Uterus (tissue), 4 donors: ENCODE data around the gene TMEM132C. TPM values are rescaled to one million over a fixed set of nuclear protein-coding genes. Genes with fewer than 3 reads are reported as not detected.
A peak's percentile ranks its signal among the peaks of the same experiment; 100 is the strongest.

Experiments
- DNase-seq, 2 donors: peaks; one replicate each; pipeline ENCODE4 v3.0.0-alpha.2; 2019 to 2020
- H3K27ac ChIP-seq, 2 donors: fragments of 200-600 bp; sonication (generic); 1 replicate in 1 of 2; 2 replicates in 1 of 2; pipeline ENCODE4 v1.5.1; 2016 to 2018
- H3K27me3 ChIP-seq, 2 donors: fragments of 200-600 bp; sonication (generic); one replicate each; pipeline ENCODE4 v1.5.1; 2018 to 2019; ENCODE audit warnings: control low read depth in 1 of 2
- H3K36me3 ChIP-seq, 2 donors: fragments of 200-600 bp; sonication (generic); one replicate each; pipeline ENCODE4 v1.5.1; 2019; ENCODE audit warnings: control low read depth in 1 of 2
- H3K4me1 ChIP-seq, 2 donors: fragments of 200-600 bp; sonication (generic); one replicate each; pipeline ENCODE4 v1.5.1; 2018 to 2019; ENCODE audit warnings: control low read depth in 1 of 2
- H3K4me3 ChIP-seq, 2 donors: fragments of 200-600 bp; sonication (generic); 1 replicate in 1 of 2; 2 replicates in 1 of 2; pipeline ENCODE4 v1.5.1; 2018 to 2019; ENCODE audit warnings: mild to moderate bottlenecking in 1 of 2
- H3K9me3 ChIP-seq, 2 donors: fragments of 200-600 bp; sonication (generic); one replicate each; pipeline ENCODE4 v1.5.1; 2019; ENCODE audit warnings: control low read depth in 1 of 2
- POLR2A ChIP-seq, 2 donors: fragments of 450-650 bp; IDR thresholded peaks; one replicate each; pipeline ENCODE4 v1.6.1; 2016; ENCODE audit warnings: antibody characterized with exemption in 2 of 2, mild to moderate bottlenecking in 1 of 2, moderate library complexity in 1 of 2
- intact Hi-C: fragments of 100-400 bp; cut with DNase I; formaldehyde crosslinking; loops from one replicate; pipeline ENCODE4 v1.15.1; 2023; ENCODE audit warnings: low total_unique reads
- total RNA-seq, 4 donors: library from RNA; depleted of rRNA in 3 of 4; stranded (reverse); fragments of >200 nt in 3 of 4; gene quantifications; one replicate each; pipeline versions ENCODE4 v1.1.0 to v1.2.4, GENCODE V29; 2014 to 2023
- TF ChIP-seq, protein P1 (sequence below), 4 experiments: fragments of 200-600 bp in 2 of 4; fragments of 450-650 bp in 2 of 4; sonication (generic) in 2 of 4; IDR thresholded peaks; one replicate each; pipeline ENCODE4 v1.5.1; 2016 to 2019; ENCODE audit warnings: antibody characterized with exemption in 4 of 4, mild to moderate bottlenecking in 2 of 4, moderate library complexity in 1 of 4
- donor health status: DM: yes; HTN: yes; CAD: no.

Gene TMEM132C
- total RNA-seq, 4 donors from 2014 or later, result 0.26 to 48.3 (median 5.0) TPM

DNA sequence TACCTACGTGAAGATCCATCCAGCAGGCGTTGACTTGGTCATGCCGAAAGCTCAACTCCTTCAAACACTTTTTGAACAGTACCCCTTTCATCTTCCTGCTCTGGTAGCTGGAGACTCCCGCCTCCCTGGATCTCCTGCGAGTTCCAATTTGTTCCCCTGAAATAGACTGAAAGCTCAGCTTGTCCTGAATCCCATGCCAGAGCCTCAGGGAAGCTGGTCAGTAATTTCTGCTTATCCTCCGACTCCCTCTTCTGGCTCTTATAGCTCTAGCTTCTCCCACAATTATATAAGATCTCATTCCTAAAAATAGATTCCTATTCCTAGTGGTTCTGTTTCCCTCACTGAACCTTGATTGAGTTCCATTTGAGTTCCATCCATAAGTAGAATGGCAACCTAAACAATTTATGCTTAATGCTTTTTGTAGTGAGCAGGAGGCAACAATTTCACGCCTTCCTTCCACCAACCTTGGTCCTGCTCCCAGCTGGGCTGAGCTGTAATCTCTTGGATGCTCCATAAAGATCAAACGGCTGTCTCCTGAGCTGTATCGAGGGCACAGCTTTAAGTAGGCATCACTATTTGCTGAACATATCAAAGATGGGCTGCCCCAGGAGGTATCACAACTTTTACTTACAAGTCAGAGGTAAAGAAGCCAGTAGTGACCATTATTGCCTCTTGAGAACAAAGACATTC, 8.0 kb upstream of the TMEM132C start:
- H3K27ac ChIP-seq, result no peak overlapping the region

DNA sequence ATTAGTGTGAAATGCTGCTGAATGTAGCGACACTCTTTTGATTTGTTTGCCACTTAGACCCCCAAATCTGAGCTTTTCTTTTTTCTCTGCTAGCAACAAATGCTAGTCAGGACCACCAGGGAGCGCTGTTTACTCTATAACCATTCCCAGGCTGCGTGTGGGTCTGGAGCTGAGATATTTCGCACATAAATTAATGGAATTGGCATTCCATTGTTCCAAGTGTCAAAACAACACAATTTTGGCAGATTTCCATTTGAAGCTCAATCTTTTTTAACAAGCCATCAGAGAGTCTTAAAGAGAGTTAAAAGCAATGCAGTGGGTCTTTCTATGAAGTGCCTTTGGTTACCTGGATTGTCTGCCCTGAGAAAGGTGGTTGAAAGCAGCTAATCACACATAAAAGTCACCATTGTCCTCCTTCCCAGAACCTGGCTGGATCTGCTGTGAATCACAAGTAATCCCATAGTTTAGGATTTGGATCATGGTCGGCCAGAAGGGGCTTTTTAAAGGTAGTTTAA, 7.4 kb upstream of the TMEM132C start:
- Histone ChIP-seq H3K9me3 (no peaks in the 10 kb centered on the region), H3K4me1 (no peaks in the 10 kb centered on the region), H3K27me3 (no peaks in the 10 kb centered on the region), H3K27ac (no peak overlapping the region), H3K36me3 (no peaks in the 10 kb centered on the region), H3K4me3 (no peak overlapping the region)
- intact Hi-C loops, result no loop called here
- TF ChIP-seq, protein P1, sequence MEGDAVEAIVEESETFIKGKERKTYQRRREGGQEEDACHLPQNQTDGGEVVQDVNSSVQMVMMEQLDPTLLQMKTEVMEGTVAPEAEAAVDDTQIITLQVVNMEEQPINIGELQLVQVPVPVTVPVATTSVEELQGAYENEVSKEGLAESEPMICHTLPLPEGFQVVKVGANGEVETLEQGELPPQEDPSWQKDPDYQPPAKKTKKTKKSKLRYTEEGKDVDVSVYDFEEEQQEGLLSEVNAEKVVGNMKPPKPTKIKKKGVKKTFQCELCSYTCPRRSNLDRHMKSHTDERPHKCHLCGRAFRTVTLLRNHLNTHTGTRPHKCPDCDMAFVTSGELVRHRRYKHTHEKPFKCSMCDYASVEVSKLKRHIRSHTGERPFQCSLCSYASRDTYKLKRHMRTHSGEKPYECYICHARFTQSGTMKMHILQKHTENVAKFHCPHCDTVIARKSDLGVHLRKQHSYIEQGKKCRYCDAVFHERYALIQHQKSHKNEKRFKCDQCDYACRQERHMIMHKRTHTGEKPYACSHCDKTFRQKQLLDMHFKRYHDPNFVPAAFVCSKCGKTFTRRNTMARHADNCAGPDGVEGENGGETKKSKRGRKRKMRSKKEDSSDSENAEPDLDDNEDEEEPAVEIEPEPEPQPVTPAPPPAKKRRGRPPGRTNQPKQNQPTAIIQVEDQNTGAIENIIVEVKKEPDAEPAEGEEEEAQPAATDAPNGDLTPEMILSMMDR (IDR thresholded peaks at IDR 0.05), result peak; percentile 60 to 80 (median 68)
- no peak for TF ChIP-seq POLR2A (IDR thresholded peaks at IDR 0.05)
- DNase-seq, result peak; percentile 32

More for the DNA sequence above, 8.0 kb upstream of the TMEM132C start:
- H3K4me3 ChIP-seq, result no peak overlapping the region
- no peaks in the 10 kb centered on the region for H3K27me3 ChIP-seq
- no peak for DNase-seq
- H3K4me1 ChIP-seq, result no peaks in the 10 kb centered on the region
- intact Hi-C loops, result no loop called here
- TF ChIP-seq, protein P1 (IDR thresholded peaks at IDR 0.05), result no peak
- TF ChIP-seq POLR2A (IDR thresholded peaks at IDR 0.05), result no peak
- no peaks in the 10 kb centered on the region for H3K9me3 ChIP-seq
- H3K36me3 ChIP-seq, result no peaks in the 10 kb centered on the region

DNA sequence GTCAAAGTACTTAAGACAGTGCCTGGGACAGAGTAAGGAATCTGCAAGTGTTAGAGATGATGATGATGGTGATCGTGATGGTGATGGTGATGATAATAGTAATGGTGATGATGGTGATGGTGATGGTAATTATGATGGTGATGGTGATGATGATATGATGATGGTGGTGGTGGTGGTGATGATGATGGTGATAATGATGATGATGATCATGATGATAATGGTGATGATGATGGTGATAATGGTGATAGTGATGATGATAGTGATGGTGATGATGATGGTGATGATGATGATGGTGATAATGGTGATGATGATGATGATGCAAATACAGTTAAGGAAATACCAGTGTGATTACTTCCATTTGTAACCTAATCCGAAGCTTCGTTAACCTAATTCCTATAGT, 5.2 kb upstream of the TMEM132C start:
- no peak for DNase-seq

GRCh38 chr12:128265566-128265965, 1.4 kb upstream of the TMEM132C start:
- no peak for TF ChIP-seq POLR2A (IDR thresholded peaks at IDR 0.05)
- TF ChIP-seq, protein P1 (IDR thresholded peaks at IDR 0.05), result no peak
- DNase-seq, result no peak
- H3K27me3 ChIP-seq, result peaks cover 0 to 12% of the 10 kb centered on the region in 2 donors
- intact Hi-C loops, result no loop called here
- H3K4me1 ChIP-seq, result no peaks in the 10 kb centered on the region
- H3K27ac ChIP-seq, result no peak overlapping the region
- no peak overlapping the region for H3K4me3 ChIP-seq
- H3K36me3 ChIP-seq, result no peaks in the 10 kb centered on the region
- H3K9me3 ChIP-seq, result no peaks in the 10 kb centered on the region

More for the DNA sequence above, 5.2 kb upstream of the TMEM132C start:
- Histone ChIP-seq H3K9me3 (no peaks in the 10 kb centered on the region), H3K27me3 (peaks cover 0 to 4% of the 10 kb centered on the region in 2 donors), H3K4me1 (no peaks in the 10 kb centered on the region), H3K27ac (no peak overlapping the region), H3K36me3 (no peaks in the 10 kb centered on the region), H3K4me3 (no peak overlapping the region)
- TF ChIP-seq, protein P1 (IDR thresholded peaks at IDR 0.05), result no peak
- TF ChIP-seq POLR2A (IDR thresholded peaks at IDR 0.05), result no peak
- intact Hi-C loops, result no loop called here

DNA sequence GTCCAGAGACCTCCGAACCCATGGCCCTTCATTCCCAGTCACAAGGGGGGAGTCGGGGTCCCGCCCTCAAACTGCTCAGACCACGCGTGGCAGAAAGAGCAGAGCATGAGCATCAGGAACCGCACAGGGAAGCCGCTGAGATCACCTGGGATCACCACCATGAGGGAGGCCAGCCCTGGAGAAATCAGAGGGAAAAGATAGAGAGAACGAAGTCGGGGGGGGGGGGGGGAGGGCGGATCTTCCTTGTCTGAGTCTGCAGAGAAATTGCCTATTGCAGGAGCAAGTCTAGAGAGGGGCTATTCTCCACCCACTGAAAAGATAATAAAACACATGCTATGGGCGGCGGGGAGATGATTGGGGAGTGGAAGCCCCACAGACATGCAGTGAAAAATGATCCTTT, 884 bp upstream of the TMEM132C start:
- Histone ChIP-seq H3K27ac (no peak overlapping the region), H3K27me3 (peaks cover 0 to 15% of the 10 kb centered on the region in 2 donors), H3K4me1 (no peaks in the 10 kb centered on the region), H3K4me3 (peak overlapping the region in 1 of 2 donors; percentile 48), H3K9me3 (no peaks in the 10 kb centered on the region), H3K36me3 (no peaks in the 10 kb centered on the region)
- intact Hi-C loops, result no loop called here
- DNase-seq, result no peak
- TF ChIP-seq POLR2A (IDR thresholded peaks at IDR 0.05), result no peak
- TF ChIP-seq, protein P1 (IDR thresholded peaks at IDR 0.05), result no peak
